Testis (tissue), 3 donors: Measurements from ENCODE around the gene RBBP8. TPM values are rescaled to one million over a fixed set of nuclear protein-coding genes. Genes with fewer than 3 reads are reported as not detected.

ENCODE experiments used
- DNase-seq: peaks from one replicate; pipeline ENCODE4 v3.0.0-alpha.2; 2019
- H3K27ac ChIP-seq, 2 donors: fragments of 200-600 bp; sonication (generic); one replicate each; pipeline ENCODE4 v1.5.1; 2019
- H3K27me3 ChIP-seq: fragments of 200-600 bp; sonication (generic); one replicate; pipeline ENCODE4 v1.5.1; 2019
- H3K36me3 ChIP-seq: fragments of 200-600 bp; sonication (generic); one replicate; pipeline ENCODE4 v1.5.1; 2017; ENCODE audit warnings: low read depth; ENCODE audit errors: missing control alignments
- H3K4me1 ChIP-seq: fragments of 200-600 bp; sonication (generic); one replicate; pipeline ENCODE4 v1.5.1; 2019
- H3K4me3 ChIP-seq, 2 donors: fragments of 200-600 bp; sonication (generic); one replicate each; pipeline ENCODE4 v1.5.1; 2017 to 2019
- H3K9me3 ChIP-seq: fragments of 200-600 bp; sonication (generic); one replicate; pipeline ENCODE4 v1.5.1; 2017
- POLR2A ChIP-seq: fragments of 450-650 bp; IDR thresholded peaks from one replicate; pipeline ENCODE4 v1.6.1; 2017; ENCODE audit warnings: antibody characterized with exemption, mild to moderate bottlenecking, moderate library complexity
- WGBS, 2 donors: methylation state at CpG; one replicate each; pipeline ENCODE4 v1.1.5; 2018; 5-methylcytosine and 5-hydroxymethylcytosine counted together
- intact Hi-C: fragments of 100-400 bp; cut with DNase I; formaldehyde crosslinking; loops from one replicate; pipeline ENCODE4 v1.15.1; 2023; ENCODE audit warnings: low total_unique reads
- polyA plus RNA-seq: library from polyadenylated mRNA; stranded (reverse); fragments of 350-450 nt; fragmentation: Illumina TruSeq; extraction: RNeasy Lipid Tissue Mini Kit (QIAGEN cat#74804); gene quantifications from one replicate; pipeline ENCODE4 v1.2.3, GENCODE V29; 2014; ENCODE audit warnings: low read depth, low replicate concordance; ENCODE audit not compliant: insufficient read depth
- total RNA-seq, 2 donors: library from RNA; depleted of rRNA; stranded (reverse); fragments of >200 nt; gene quantifications; one replicate each; pipeline ENCODE4 v1.2.3, GENCODE V29; 2016
- TF ChIP-seq, protein P1 (sequence below), 3 experiments: fragments of 450-650 bp in 2 of 3; fragments of 200-600 bp in 1 of 3; sonication (generic) in 1 of 3; IDR thresholded peaks; one replicate each; pipeline ENCODE4 v1.5.1; 2016 to 2019; ENCODE audit warnings: antibody characterized with exemption in 3 of 3, mild to moderate bottlenecking in 2 of 3, moderate library complexity in 1 of 3

RBBP8 gene
- total and polyA plus RNA-seq, 3 donors from 2014 or later = 24.7 to 76.4 (median 45.7) TPM

DNA sequence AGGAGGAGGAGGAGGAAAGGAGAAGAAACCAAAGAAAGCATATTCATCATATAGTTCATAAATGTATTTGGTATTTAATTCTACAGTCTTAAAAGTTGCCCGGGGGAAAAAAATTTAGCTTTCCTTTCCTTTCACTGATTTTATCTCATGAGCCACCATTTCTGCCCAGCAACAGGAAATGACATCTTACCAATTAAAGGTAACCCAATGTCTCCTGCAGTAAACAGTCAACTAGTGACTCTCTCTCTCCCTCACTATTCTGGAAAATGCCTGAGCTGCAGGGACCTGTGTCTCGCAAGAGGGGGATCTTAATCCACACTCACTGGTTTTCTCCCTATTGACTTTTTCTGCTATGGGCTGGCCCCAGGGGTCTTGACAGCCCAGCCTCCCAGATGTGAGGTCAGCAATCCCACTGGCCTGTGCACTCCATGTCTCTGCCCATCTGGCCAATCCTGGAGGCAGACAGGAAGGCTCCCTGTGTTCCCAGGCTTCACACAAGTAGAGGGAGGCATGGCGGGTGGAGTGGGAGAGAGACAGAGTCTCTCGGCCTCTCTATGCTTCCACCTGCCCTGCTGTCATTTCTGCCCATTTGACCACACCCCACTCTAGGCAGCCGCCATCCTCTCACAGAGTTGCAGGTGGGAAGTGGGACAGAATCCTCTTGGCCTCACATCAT is 116.7 kb downstream of the RBBP8 start:
- Histone ChIP-seq H3K27ac (no peak overlapping the region), H3K4me1 (peaks cover 5% of the 10 kb centered on the region), H3K27me3 (no peaks in the 10 kb centered on the region), H3K36me3 (no peaks in the 10 kb centered on the region), H3K4me3 (no peak overlapping the region), H3K9me3 (no peaks in the 10 kb centered on the region)
- 86 to 92% methylated on average over 5 of the region's 5 CpGs for WGBS, 2 donors
- intact Hi-C loops = no loop called here
- no peak for DNase-seq
- TF ChIP-seq, protein P1, sequence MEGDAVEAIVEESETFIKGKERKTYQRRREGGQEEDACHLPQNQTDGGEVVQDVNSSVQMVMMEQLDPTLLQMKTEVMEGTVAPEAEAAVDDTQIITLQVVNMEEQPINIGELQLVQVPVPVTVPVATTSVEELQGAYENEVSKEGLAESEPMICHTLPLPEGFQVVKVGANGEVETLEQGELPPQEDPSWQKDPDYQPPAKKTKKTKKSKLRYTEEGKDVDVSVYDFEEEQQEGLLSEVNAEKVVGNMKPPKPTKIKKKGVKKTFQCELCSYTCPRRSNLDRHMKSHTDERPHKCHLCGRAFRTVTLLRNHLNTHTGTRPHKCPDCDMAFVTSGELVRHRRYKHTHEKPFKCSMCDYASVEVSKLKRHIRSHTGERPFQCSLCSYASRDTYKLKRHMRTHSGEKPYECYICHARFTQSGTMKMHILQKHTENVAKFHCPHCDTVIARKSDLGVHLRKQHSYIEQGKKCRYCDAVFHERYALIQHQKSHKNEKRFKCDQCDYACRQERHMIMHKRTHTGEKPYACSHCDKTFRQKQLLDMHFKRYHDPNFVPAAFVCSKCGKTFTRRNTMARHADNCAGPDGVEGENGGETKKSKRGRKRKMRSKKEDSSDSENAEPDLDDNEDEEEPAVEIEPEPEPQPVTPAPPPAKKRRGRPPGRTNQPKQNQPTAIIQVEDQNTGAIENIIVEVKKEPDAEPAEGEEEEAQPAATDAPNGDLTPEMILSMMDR (IDR thresholded peaks at IDR 0.05) = no peak
- TF ChIP-seq POLR2A = no peak

DNA sequence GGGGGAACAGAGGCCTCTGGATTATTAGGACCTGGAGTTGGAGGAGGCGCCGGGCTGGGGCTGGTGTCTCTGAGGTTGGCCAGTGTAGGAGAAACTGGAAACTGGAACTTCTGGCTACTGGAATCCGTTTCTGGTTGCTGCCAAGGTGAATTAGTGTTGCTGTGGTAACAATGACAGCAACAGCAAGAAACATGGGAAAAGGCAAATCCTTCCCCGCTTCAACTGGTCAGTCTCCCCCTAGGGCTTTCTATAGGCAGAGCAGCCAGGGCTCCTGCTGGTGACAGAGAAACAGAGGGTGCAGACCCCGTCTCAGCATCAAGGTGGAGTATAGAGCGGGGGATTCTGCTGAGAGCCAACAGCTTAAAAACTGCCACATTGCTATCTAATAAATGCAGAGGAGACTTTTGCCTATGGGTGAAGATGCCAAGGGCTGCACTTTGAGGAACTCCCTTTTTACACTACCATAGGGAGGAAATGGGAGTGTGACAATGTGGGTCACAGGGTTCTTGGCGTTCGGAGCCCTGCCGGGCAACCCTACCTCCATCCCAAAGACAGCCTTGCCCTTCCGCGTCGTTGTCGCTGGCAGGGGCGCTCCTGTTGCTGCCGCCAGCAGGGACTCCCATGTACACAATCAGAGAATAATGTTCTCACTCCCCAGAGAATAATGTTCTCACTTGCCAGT is 120.8 kb downstream of the RBBP8 start:
- WGBS, 2 donors = 66 to 67% methylated on average over 13 to 15 of the region's 15 CpGs
- no peaks in the 10 kb centered on the region for H3K27me3 ChIP-seq

DNA sequence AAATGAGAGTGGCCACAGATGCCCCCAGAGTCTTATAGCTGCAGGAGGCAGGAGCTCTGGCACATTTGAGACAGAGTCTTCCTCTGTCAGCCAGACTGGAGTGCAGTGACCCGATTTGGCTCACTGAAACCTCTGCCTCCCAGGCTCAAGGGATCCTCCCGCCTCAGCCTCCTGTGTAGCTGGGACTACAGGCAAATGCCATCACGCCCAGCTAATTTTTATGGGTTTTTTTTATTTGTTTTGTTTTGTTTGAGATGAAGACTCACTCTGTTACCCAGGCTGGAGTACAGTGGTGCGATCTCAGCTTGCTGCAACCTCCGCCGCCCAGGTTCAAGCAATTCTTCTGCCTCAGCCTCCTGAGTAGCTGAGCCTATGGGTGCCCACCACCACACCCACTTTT is 121.4 kb downstream of the RBBP8 start:
- H3K4me3 ChIP-seq = no peak overlapping the region
- 90 to 94% methylated on average over 6 of the region's 6 CpGs for WGBS, 2 donors
- TF ChIP-seq, protein P1 (IDR thresholded peaks at IDR 0.05) = no peak
- no peak for TF ChIP-seq POLR2A
- H3K27me3 ChIP-seq = no peaks in the 10 kb centered on the region
- intact Hi-C loops = no loop called here
- DNase-seq = no peak
- H3K9me3 ChIP-seq = no peaks in the 10 kb centered on the region
- H3K36me3 ChIP-seq = no peaks in the 10 kb centered on the region
- peaks cover 5% of the 10 kb centered on the region for H3K4me1 ChIP-seq
- no peak overlapping the region for H3K27ac ChIP-seq

More for the DNA sequence above, 120.8 kb downstream of the RBBP8 start:
- no peak for TF ChIP-seq POLR2A
- TF ChIP-seq, protein P1 (IDR thresholded peaks at IDR 0.05) = no peak
- Histone ChIP-seq H3K9me3 (no peaks in the 10 kb centered on the region), H3K4me1 (peaks cover 5% of the 10 kb centered on the region), H3K27ac (no peak overlapping the region), H3K4me3 (no peak overlapping the region), H3K36me3 (no peaks in the 10 kb centered on the region)
- intact Hi-C loops = no loop called here
- no peak for DNase-seq

DNA sequence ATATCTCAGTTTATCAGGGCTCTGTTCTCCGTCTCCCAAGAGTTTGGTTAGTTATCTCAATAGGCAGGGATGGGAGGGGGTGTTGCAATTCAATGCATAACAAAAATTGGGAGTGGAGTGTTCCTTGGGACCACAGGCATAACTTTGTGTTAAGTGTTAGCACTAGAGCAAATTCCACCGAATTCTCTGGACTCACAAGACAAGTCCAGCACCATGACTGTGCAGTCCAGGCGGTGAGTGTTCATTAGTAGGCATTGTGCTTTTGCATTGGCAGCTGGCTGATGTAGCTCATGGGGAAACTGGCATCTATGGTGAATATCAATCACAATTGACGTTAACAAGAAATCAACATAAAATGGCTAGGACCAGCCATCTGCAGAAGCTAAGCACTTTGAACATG is 123.2 kb downstream of the RBBP8 start:
- H3K27me3 ChIP-seq = no peaks in the 10 kb centered on the region
- intact Hi-C loops = no loop called here
- no peak for TF ChIP-seq POLR2A
- TF ChIP-seq, protein P1 (IDR thresholded peaks at IDR 0.05) = no peak
- no peaks in the 10 kb centered on the region for H3K36me3 ChIP-seq
- no peak overlapping the region for H3K4me3 ChIP-seq
- 89 to 91% methylated on average over 4 of the region's 4 CpGs for WGBS, 2 donors
- H3K9me3 ChIP-seq = no peaks in the 10 kb centered on the region
- H3K27ac ChIP-seq = no peak overlapping the region
- H3K4me1 ChIP-seq = peaks cover 5% of the 10 kb centered on the region
- DNase-seq = no peak

DNA sequence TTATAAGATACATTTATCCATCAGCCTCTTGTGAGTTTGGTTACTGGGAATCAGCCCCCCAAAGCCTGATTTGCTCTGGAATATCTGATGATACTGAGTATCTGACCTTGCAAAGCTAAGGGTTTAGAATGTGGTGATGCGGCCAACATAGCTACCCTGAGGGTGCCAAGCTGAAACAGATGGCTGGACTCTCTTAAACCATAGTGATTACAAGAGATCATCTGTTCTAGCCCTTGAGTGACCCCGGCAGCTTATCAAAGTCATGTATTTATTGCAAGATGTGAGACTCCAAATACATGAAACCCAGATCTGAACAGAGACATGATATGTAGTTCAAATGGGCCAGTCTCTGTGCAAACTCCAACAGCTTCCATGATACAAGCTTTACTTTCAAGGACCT is 124.0 kb downstream of the RBBP8 start:
- no peak for DNase-seq
- intact Hi-C loops = no loop called here
- Histone ChIP-seq H3K9me3 (no peaks in the 10 kb centered on the region), H3K27ac (no peak overlapping the region), H3K4me1 (peaks cover 5% of the 10 kb centered on the region), H3K36me3 (no peaks in the 10 kb centered on the region), H3K27me3 (no peaks in the 10 kb centered on the region), H3K4me3 (no peak overlapping the region)
- TF ChIP-seq, protein P1 (IDR thresholded peaks at IDR 0.05) = no peak
- TF ChIP-seq POLR2A = no peak
- WGBS, 2 donors = 81 to 100% methylated on average over 2 of the region's 2 CpGs
